Colonic mucosa (tissue), 4 donors: ENCODE results near the gene IP6K3. TPM values are rescaled to one million over a fixed set of nuclear protein-coding genes. Genes with fewer than 3 reads are reported as not detected.
A peak's percentile ranks its signal among the peaks of the same experiment; 100 is the strongest.

Experiments
- DNase-seq: peaks from one replicate; pipeline ENCODE4 v3.0.0-alpha.2; 2020
- H3K27ac ChIP-seq: fragments of 200-600 bp; one replicate; pipeline ENCODE4 v1.8.0; 2021
- H3K27me3 ChIP-seq: fragments of 200-600 bp; one replicate; pipeline ENCODE4 v1.8.0; 2021
- H3K36me3 ChIP-seq: fragments of 200-600 bp; one replicate; pipeline ENCODE4 v1.8.0; 2021
- H3K4me1 ChIP-seq: fragments of 200-600 bp; one replicate; pipeline ENCODE4 v1.8.0; 2021; ENCODE audit warnings: mild to moderate bottlenecking
- H3K4me3 ChIP-seq: fragments of 200-600 bp; one replicate; pipeline ENCODE4 v1.8.0; 2021
- H3K9ac ChIP-seq, 2 donors: one replicate each; pipeline ENCODE4 v1.7.0; 2013; ENCODE audit warnings: control low read depth in 2 of 2, low read depth in 2 of 2, low read length in 2 of 2
- H3K9me3 ChIP-seq: fragments of 200-600 bp; one replicate; pipeline ENCODE4 v1.8.0; 2021
- intact Hi-C: fragments of 100-400 bp; cut with DNase I; formaldehyde crosslinking; loops from one replicate; pipeline ENCODE4 v1.14.1; 2022
- total RNA-seq, 2 donors: library from RNA; stranded (reverse); fragmentation: NEBNext Ultra II Directional in 1 of 2; extraction: Animal tissue kit (Norgen Biotek cat#: 25700) in 1 of 2; gene quantifications; one replicate each; pipeline ENCODE4 v1.2.1, GENCODE V29; 2021
- TF ChIP-seq, protein P1 (sequence below): fragments of 200-600 bp; IDR thresholded peaks from one replicate; pipeline ENCODE4 v1.8.0; 2022; ENCODE audit warnings: antibody characterized with exemption, mild to moderate bottlenecking
- donor health status: healthy.
- donor health status: DM: no; HTN: no; CAD: no.
- donor health status: DM: no; HTN: no; CAD: no.

The IP6K3 gene
- total RNA-seq, 2 donors from 2014 or later = 0.17 to 0.29 TPM

DNA sequence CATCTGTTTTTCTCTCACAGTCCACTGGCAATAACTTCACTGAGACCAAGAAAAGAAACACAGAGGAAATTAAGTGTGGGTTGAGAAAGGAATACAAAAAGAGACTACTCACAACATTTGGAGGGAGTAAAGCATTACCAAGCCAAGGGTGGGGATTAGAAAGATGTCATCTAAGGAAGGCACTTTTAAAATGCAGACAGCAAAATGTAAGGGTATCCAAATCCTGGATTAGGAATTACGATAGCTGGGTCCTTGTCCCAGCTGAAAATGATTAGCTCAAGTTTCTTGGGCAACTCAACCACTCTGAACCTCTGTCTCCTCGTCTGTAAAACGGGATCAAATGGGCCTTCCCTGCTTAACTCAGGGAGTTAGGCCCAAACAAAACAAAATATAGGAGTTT lies 40.0 kb upstream of the IP6K3 start:
- no peak for DNase-seq
- Histone ChIP-seq H3K27me3 (no peaks in the 10 kb centered on the region), H3K9me3 (no peaks in the 10 kb centered on the region), H3K9ac (peak overlapping the region in 1 of 2 donors; percentile 63), H3K4me1 (peaks cover 7% of the 10 kb centered on the region), H3K36me3 (peaks cover 15% of the 10 kb centered on the region), H3K4me3 (no peak overlapping the region), H3K27ac (no peak overlapping the region)
- TF ChIP-seq, protein P1, sequence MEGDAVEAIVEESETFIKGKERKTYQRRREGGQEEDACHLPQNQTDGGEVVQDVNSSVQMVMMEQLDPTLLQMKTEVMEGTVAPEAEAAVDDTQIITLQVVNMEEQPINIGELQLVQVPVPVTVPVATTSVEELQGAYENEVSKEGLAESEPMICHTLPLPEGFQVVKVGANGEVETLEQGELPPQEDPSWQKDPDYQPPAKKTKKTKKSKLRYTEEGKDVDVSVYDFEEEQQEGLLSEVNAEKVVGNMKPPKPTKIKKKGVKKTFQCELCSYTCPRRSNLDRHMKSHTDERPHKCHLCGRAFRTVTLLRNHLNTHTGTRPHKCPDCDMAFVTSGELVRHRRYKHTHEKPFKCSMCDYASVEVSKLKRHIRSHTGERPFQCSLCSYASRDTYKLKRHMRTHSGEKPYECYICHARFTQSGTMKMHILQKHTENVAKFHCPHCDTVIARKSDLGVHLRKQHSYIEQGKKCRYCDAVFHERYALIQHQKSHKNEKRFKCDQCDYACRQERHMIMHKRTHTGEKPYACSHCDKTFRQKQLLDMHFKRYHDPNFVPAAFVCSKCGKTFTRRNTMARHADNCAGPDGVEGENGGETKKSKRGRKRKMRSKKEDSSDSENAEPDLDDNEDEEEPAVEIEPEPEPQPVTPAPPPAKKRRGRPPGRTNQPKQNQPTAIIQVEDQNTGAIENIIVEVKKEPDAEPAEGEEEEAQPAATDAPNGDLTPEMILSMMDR = no peak
- intact Hi-C loops = no loop called here

- H3K9ac ChIP-seq = no peak overlapping the region
- no peak overlapping the region for H3K27ac ChIP-seq
- H3K27me3 ChIP-seq = no peaks in the 10 kb centered on the region
- H3K9me3 ChIP-seq = no peaks in the 10 kb centered on the region
- DNase-seq = no peak
- intact Hi-C loops = no loop called here
- H3K4me1 ChIP-seq = peaks cover 7% of the 10 kb centered on the region
- peaks cover 23% of the 10 kb centered on the region for H3K36me3 ChIP-seq
- TF ChIP-seq, protein P1 = no peak
- H3K4me3 ChIP-seq = no peak overlapping the region
These were observed 39.1 kb upstream of the IP6K3 start for GRCh38 chr6:33785778-33786177.

DNA sequence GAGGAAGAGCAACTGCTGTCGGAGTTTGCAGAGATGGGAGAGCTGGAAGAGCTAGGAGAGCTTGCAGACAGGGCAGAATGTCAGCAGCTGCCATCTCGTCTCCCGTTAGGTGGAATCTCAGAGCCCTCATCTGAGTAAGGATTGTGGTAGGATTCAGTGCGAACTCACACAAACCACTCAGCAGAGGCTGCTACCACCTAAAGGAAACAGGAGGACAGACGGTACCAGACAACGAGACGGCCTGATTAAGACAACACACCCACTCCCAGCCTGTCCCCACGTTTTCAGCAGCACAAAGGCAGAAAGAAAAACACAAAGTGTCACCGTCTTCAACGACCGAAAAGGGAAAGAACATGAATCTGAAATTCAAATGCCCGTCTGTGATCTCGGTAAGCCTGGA lies 38.1 kb upstream of the IP6K3 start:
- TF ChIP-seq, protein P1 = no peak
- Histone ChIP-seq H3K9me3 (no peaks in the 10 kb centered on the region), H3K27ac (no peak overlapping the region), H3K36me3 (peaks cover 29% of the 10 kb centered on the region), H3K4me1 (peaks cover 7% of the 10 kb centered on the region), H3K4me3 (no peak overlapping the region), H3K9ac (no peak overlapping the region), H3K27me3 (no peaks in the 10 kb centered on the region)
- intact Hi-C loops = no loop called here
- DNase-seq = no peak

- TF ChIP-seq, protein P1 = no peak
- H3K4me3 ChIP-seq = no peak overlapping the region
- intact Hi-C loops = no loop called here
- no peak overlapping the region for H3K27ac ChIP-seq
- DNase-seq = no peak
- H3K4me1 ChIP-seq = peaks cover 7% of the 10 kb centered on the region
- no peak overlapping the region for H3K9ac ChIP-seq
- no peaks in the 10 kb centered on the region for H3K27me3 ChIP-seq
- no peaks in the 10 kb centered on the region for H3K9me3 ChIP-seq
- peaks cover 36% of the 10 kb centered on the region for H3K36me3 ChIP-seq
These were observed 37.2 kb upstream of the IP6K3 start for GRCh38 chr6:33783781-33784520.

GRCh38 chr6:33782561-33782960 lies 35.9 kb upstream of the IP6K3 start:
- no peak for DNase-seq
- intact Hi-C loops = no loop called here
- TF ChIP-seq, protein P1 = no peak
- H3K4me1 ChIP-seq = peaks cover 6% of the 10 kb centered on the region
- H3K9me3 ChIP-seq = no peaks in the 10 kb centered on the region
- no peak overlapping the region for H3K4me3 ChIP-seq
- H3K27ac ChIP-seq = no peak overlapping the region
- H3K9ac ChIP-seq = no peak overlapping the region
- no peaks in the 10 kb centered on the region for H3K27me3 ChIP-seq
- peaks cover 46% of the 10 kb centered on the region for H3K36me3 ChIP-seq
